ENCODE data around the gene FSTL4.

Gene FSTL4

GRCh38 chr5:133611357-133612248 is 738 bp downstream of the FSTL4 start:
- Histone ChIP-seq H3K27ac (ENCODE audit: low read length) (no peak overlapping the region), H3K9me3 (ENCODE audit: insufficient read depth, low read length, severe bottlenecking) (no peaks in the 10 kb centered on the region), H3K36me3 (ENCODE audit: insufficient read depth, low read length) (no peaks in the 10 kb centered on the region), H3K9ac (ENCODE audit: low read depth, low read length) (no peak overlapping the region), H3K27me3 (ENCODE audit: insufficient read depth, low read length, poor library complexity) (peaks cover 5% of the 10 kb centered on the region), H2AFZ (ENCODE audit: low read depth, low read length) (no peak overlapping the region), H3K79me2 (ENCODE audit: insufficient read depth, low read length) (no peaks in the 10 kb centered on the region), H4K20me1 (ENCODE audit: insufficient read depth, low read length) (no peaks in the 10 kb centered on the region), H3K4me2 (ENCODE audit: insufficient read depth, low read length) (no peak overlapping the region), H3K4me1 (ENCODE audit: insufficient read depth, low read length) (no peaks in the 10 kb centered on the region), H3K4me3 (ENCODE audit: low read depth in 1 of 2, low read length in 2 of 2) (no peak overlapping the region)
- ATAC-seq (ENCODE audit: insufficient read depth, low read depth) (no peak), DNase-seq (no peak)
- no peak for TF ChIP-seq EZH2 (IDR thresholded peaks at IDR 0.05; ENCODE audit: borderline replicate concordance, low read depth, low read length, severe bottlenecking)
- TF ChIP-seq CTCF (IDR thresholded peaks at IDR 0.05; ENCODE audit: borderline replicate concordance, extremely low read depth, low read length, poor library complexity, severe bottlenecking), result no peak

GRCh38 chr5:133610489-133611356 is 1.6 kb downstream of the FSTL4 start:
- TF ChIP-seq EZH2 (IDR thresholded peaks at IDR 0.05; ENCODE audit: borderline replicate concordance, low read depth, low read length, severe bottlenecking) (no peak), CTCF (IDR thresholded peaks at IDR 0.05; ENCODE audit: borderline replicate concordance, extremely low read depth, low read length, poor library complexity, severe bottlenecking) (no peak)
- Histone ChIP-seq H3K4me3 (ENCODE audit: low read depth in 1 of 2, low read length in 2 of 2) (no peak overlapping the region), H3K27ac (ENCODE audit: low read length) (no peak overlapping the region), H3K4me2 (ENCODE audit: insufficient read depth, low read length) (no peak overlapping the region), H3K9ac (ENCODE audit: low read depth, low read length) (no peak overlapping the region), H2AFZ (ENCODE audit: low read depth, low read length) (no peak overlapping the region), H4K20me1 (ENCODE audit: insufficient read depth, low read length) (no peaks in the 10 kb centered on the region), H3K9me3 (ENCODE audit: insufficient read depth, low read length, severe bottlenecking) (no peaks in the 10 kb centered on the region), H3K27me3 (ENCODE audit: insufficient read depth, low read length, poor library complexity) (peaks cover 5% of the 10 kb centered on the region), H3K4me1 (ENCODE audit: insufficient read depth, low read length) (no peaks in the 10 kb centered on the region), H3K36me3 (ENCODE audit: insufficient read depth, low read length) (no peaks in the 10 kb centered on the region), H3K79me2 (ENCODE audit: insufficient read depth, low read length) (no peaks in the 10 kb centered on the region)
- DNase-seq (no peak), ATAC-seq (ENCODE audit: insufficient read depth, low read depth) (no peak)

GRCh38 chr5:133607451-133607850 is 4.9 kb downstream of the FSTL4 start:
- ATAC-seq (ENCODE audit: insufficient read depth, low read depth) (no peak), DNase-seq (no peak)
- Histone ChIP-seq H3K4me3 (ENCODE audit: low read depth in 1 of 2, low read length in 2 of 2) (no peak overlapping the region), H3K9me3 (ENCODE audit: insufficient read depth, low read length, severe bottlenecking) (no peaks in the 10 kb centered on the region), H3K9ac (ENCODE audit: low read depth, low read length) (no peak overlapping the region), H3K79me2 (ENCODE audit: insufficient read depth, low read length) (no peaks in the 10 kb centered on the region), H3K4me2 (ENCODE audit: insufficient read depth, low read length) (no peak overlapping the region), H4K20me1 (ENCODE audit: insufficient read depth, low read length) (no peaks in the 10 kb centered on the region), H3K27me3 (ENCODE audit: insufficient read depth, low read length, poor library complexity) (peaks cover 8% of the 10 kb centered on the region), H3K27ac (ENCODE audit: low read length) (no peak overlapping the region), H3K4me1 (ENCODE audit: insufficient read depth, low read length) (no peaks in the 10 kb centered on the region), H3K36me3 (ENCODE audit: insufficient read depth, low read length) (no peaks in the 10 kb centered on the region), H2AFZ (ENCODE audit: low read depth, low read length) (no peak overlapping the region)
- no peak for TF ChIP-seq CTCF (IDR thresholded peaks at IDR 0.05; ENCODE audit: borderline replicate concordance, extremely low read depth, low read length, poor library complexity, severe bottlenecking)
- no peak for TF ChIP-seq EZH2 (IDR thresholded peaks at IDR 0.05; ENCODE audit: borderline replicate concordance, low read depth, low read length, severe bottlenecking)
